HG03175 (cell line): Measurements from ENCODE around the gene RBBP6.
"Not testable (repeated sequence)": the region's sequence is repeated elsewhere in the genome, so short reads cannot be mapped to it uniquely, and the experiment has no call there.

Experiments
- ATAC-seq: cut with Tn5 transposase; IDR thresholded peaks from one replicate; pipeline ENCODE4 v1.9.1; 2021; ENCODE audit warnings: mild to moderate bottlenecking, moderate library complexity; ENCODE audit not compliant: unreplicated experiment

The RBBP6 gene, protein sequence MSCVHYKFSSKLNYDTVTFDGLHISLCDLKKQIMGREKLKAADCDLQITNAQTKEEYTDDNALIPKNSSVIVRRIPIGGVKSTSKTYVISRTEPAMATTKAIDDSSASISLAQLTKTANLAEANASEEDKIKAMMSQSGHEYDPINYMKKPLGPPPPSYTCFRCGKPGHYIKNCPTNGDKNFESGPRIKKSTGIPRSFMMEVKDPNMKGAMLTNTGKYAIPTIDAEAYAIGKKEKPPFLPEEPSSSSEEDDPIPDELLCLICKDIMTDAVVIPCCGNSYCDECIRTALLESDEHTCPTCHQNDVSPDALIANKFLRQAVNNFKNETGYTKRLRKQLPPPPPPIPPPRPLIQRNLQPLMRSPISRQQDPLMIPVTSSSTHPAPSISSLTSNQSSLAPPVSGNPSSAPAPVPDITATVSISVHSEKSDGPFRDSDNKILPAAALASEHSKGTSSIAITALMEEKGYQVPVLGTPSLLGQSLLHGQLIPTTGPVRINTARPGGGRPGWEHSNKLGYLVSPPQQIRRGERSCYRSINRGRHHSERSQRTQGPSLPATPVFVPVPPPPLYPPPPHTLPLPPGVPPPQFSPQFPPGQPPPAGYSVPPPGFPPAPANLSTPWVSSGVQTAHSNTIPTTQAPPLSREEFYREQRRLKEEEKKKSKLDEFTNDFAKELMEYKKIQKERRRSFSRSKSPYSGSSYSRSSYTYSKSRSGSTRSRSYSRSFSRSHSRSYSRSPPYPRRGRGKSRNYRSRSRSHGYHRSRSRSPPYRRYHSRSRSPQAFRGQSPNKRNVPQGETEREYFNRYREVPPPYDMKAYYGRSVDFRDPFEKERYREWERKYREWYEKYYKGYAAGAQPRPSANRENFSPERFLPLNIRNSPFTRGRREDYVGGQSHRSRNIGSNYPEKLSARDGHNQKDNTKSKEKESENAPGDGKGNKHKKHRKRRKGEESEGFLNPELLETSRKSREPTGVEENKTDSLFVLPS (N-terminal part only)

DNA sequence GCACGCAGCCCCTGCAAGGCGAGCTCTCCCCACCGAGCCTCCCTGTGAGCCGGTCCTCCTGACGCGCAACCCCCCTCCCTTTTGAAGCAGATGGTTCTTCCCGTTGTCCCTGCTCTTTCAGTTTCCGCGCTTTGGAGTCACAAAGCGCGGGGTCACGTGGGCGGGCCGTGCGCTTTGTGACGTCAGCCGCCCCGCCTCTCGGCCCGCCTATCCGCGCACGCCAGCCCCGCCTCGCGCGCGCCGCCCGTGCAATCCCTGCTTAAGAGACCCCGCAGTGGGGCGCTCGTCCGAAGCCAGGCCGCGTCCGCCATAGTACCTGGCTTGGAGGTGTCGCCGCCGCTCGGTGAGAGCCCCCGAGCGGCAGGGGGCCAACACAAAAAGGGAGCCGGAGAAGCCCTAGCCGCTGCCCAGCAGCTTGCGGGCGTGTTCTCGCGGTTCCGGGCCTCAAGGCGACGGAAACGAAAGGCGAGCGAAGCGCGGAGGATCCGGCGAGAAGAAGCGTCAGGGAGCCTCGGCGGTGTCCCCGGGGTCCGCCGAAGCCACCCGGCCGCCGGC lies at the start of gene RBBP6:
Gene RBBP6 (plus strand): TSS at position 272 of the 555 bp plus-strand sequence. CDS start 1,061 bp downstream, outside the sequence.
- peak; percentile 90 for ATAC-seq

DNA sequence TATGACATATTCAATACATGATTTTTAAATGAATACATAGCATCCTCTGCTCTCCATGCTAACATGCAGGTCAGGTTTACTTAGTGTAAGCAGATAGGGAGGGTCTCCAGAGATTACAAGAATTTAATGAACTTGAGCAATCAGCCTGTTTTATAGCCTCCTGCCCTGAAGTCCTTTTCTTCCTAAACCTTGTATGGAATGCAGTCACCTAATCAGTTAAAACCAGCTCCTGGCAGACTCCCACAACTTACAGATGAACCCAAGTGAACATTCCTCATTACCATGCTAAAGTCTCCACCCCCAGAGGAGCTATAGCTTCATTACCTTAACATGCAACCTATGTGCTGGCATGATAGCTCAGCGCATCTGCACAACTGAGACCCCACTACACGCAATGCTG lies 48.5 kb upstream of the RBBP6 start:
- ATAC-seq: no peak

DNA sequence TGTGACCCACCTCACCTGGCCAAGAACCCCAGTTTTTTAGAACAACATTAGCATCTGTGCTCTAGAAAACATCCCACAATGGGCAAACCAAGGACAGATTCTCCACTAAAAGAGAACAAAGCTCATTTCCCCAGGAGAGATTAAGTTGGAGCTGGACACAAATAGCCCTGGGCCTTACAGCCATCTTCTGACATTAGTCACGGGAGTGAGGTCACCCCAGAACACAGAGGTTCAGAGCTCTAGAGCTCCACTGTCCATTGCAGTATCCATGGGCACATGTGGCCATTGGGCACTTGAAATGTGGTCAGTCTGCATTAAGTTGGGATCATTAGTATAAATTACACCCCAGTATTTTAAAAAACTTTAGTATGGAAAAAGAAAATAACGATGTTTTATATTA lies 47.6 kb upstream of the RBBP6 start:
- ATAC-seq: no peak

DNA sequence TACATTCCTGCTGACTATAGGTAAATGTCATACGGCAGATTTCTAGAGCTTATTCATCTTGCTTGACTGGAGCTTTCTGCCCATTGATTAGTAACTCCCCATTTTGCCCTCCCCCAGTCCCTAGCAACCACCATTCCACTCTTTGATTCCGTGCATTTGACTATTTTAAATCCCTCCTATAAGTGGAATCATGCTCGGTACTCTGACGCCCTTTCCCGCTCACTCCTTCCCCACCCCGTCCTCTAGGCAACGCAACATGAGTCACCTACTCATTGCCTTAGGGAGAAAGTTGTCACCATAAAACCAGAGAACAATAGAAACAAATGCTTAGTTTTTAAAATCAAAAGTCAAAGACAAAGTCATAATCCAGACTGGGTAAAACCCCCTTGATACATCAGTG lies 45.5 kb upstream of the RBBP6 start:
- ATAC-seq: no peak

DNA sequence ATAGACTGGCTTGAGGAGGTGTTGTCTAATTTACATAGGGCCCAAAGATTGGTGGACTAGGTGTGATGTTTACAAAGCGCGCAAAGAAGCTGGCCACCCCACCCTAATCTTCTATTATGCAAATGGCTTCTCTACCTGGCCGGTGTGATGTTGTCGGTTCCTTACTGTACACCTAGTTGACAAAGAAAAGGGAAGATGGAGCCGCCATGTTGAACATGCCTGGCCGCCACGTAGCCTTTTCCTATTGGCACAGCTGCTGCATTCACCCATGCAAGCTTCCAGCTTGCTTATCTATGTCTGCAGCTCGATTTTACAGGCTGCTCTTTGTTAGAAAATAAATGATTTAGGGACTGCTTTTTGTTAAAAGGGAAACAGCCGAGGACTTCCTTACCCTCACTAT lies 44.2 kb upstream of the RBBP6 start:
- not testable (repeated sequence) for ATAC-seq

DNA sequence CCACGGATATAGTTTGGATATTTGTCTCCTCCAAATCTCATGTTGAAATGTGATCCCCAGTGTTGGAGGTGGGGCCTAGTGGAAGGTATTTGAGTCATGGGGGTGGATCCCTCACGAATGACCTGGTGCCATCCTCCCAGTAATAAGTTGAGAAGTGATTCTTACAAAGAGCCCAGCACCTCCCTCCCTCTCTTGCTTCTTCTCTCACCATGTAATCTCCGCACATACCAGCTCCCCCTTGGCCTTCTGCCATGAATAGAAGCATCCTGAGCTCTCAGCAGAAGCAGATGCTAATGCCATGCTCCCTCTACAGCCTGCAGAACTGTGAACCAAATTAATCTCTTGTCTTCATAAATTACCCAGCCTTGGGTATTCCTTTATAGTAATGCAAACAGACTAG lies 41.9 kb upstream of the RBBP6 start:
- no peak for ATAC-seq

DNA sequence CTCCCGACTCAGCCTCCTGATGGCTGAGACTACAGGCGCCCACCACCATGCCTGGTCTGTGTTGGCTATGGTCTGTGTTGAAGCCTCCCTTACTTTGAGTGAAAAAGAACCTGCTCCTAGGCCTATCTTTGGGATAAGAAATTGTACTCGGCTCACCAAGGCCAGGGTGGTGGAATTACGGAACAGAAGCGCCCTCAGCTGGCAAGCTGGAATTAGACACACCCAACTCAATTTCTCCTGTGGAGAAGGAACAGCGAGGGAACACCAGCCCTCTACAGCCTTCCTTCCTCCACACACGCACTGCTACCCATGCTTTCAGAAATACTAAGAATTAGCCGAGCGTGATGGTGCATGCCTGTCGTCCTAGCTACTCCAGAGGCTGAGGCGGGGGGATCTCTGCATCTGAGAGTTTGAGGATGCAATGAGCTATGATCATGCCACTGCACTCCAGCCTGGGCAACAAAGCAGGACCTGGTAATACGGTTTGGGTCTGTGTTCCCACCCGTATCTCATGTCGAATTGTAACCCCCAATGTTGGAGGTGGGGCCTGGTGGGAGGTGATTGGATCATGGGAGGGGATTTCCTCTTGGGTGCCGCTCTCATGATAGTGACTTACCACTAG lies 40.1 kb upstream of the RBBP6 start:
- no peak for ATAC-seq

DNA sequence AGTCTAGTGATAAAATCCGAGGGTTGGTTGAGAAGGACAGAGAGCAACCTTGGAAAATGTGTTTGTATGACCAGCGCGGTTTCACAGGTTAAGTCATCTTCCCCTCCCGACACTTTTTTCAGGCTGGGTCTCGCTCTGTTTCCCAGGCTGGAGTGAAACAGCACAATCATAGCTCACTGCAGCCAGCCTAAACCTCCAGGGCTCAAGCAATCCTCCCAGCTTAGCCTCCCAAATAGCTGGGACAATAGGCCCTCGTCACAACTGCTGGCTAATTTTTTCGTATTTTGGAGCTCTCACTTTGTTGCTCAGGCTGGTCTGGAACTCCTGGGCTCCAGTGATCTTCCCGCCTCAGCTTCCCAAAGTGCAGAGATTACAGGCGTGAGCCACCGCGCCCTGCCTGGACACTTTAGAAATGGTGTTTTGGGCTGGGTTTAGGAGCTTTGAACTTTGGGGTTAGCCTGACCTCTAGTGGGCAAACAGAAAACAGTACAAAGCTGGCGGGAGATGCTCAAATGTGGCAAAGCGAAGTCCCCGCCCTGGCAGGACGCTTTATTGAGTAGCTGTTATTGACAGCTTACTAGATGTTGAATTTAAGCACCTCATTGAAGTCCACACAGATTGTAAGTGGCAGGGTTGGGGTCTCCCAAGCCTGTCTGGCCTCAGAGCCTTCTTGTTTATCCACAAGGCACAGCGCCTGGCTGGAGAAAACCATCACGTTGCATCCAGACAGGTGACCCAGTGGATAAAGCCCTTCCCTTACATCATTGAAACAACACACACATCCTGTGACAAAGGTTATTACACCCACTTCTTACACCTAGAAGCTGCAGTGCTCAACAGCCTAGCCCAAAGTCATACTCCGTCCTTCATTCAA lies 34.7 kb upstream of the RBBP6 start:
- ATAC-seq: peak; percentile 73

DNA sequence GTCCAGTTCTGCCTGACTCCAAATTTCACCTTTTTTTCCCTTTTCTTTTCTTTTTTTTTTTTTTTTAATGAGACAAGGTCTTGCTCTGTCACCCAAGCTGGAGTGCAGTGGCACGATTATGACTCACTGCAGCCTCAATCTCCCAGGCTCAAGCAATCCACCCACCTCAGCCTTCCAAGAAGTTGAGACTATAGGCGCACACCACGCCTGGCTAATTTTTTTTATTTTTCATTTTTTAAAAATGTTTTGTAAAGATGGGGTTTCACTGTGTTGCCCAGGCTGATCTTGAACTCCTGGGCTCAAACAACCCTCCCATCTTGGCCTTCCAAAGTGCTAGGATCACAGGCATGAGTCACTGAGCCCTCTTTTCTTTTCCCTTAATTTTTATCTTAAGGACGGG lies 33.4 kb upstream of the RBBP6 start:
- ATAC-seq: no peak

DNA sequence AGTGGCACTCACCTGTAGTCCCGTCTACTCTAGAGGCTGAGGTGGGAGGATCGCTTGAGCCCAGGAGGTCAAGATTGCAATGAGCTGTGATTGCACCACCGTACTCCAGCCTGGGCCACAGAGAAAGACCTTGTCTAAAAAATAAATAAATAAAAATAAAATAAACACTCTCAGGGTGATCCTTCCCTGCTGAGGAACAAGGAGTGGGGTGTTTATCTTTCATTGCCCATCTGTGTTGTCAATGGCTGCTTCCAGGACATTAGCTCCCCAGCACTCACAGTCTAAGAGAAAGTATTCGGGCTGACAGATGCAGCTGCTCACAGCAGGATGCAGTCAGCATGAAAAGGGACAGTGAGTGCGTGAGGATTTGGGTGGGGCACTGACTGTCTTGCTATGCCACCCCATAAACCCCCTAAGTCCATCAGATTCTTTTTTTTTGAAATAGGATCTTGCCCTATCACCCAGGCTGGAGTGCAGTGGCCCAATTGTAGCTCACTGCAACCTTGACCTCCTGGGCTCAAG lies 31.3 kb upstream of the RBBP6 start:
- no peak for ATAC-seq

DNA sequence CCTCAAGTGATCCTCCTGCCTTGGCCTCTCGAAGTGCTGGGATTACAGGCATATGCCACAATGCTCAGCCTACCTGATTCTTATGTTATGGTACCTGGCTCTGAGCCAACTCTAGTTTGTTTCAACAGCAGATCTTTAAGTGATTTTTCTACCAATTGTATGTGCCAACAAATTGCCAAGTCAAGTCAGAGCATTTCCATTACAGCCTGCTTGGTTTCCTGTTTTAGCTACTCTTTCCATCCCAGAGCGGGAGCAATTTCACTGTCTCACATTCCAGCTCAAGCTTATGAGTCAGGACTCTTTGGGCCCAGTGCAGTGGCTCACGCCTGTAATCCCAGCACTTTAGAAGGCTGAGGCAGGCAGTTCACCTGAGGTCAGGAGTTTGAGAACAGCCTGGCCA lies 30.8 kb upstream of the RBBP6 start:
- no peak for ATAC-seq

DNA sequence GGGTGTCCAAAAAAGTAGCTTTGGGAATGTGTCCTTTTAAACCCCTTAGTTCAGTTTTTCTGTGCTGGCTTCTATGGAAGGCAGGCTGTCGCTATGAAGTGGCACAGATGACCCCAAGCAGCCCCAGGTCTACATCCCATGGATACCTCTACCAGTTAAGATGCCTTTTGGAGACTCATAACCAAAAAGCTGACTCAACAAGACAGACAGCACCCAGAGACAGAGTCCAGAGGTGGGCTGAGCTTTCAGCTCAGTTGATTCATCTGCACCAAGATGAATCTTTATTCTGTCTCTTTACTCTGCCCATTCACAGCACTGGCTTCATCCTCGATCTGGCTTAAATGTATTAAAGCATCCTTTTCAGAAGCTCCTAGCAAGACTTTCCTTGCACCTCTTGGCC lies 29.8 kb upstream of the RBBP6 start:
- no peak for ATAC-seq

DNA sequence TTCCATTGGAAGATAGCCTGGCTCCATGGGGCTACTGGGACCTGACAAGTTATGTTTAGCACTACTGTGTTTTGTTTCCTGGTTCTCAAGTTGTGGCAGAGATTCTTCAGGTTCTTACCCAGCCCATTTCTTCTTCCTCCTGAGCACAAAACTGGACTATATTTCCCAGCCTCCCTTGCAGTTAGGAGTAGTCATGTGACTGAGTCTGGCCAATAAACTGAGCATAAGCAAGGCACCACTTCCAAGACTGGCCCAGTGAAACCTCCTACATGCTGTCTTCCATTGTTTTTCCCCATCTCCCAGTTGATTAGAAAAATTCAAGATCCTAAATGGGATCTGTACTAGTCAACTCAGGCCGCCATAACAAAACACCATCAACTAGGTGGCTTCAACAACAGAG lies 28.2 kb upstream of the RBBP6 start:
- ATAC-seq: no peak

DNA sequence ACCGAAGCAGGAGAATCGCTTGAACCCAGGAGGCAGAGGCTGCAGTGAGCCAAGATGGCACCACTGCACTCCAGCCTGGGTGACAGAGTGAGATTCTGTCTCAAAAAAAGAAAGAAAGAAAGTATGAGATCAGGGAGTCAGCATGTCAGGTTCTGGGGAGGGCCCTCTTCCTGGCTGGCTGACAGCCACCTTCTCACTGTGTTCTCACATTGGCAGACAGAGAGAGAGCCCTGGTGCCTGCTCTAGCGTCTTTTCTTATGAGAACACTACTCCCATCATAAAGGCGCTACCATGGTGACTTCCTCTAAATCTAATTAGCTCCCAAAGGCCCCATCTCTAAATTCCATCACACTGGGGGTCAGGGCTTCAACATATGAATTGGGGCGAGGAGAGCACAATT lies 27.6 kb upstream of the RBBP6 start:
- no peak for ATAC-seq

DNA sequence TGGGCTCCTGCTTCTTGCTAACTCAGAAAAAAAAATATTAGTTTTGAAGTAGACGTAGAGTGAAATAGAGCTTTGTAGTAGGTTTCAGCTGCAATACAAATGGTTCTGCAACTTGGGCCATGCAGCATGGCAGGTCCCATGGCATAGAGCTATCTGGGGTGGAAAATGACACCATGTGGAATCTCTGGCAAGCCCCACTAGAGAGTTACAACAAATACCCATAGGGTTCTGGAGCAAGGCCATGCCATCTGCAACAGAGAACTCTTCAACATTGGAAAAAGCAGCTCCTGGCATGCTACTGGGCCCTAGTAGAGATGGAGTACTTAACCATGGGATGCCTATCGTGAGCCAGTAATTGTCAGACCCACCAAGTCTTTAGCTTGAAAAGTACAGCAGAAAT lies 25.3 kb upstream of the RBBP6 start:
- no peak for ATAC-seq

DNA sequence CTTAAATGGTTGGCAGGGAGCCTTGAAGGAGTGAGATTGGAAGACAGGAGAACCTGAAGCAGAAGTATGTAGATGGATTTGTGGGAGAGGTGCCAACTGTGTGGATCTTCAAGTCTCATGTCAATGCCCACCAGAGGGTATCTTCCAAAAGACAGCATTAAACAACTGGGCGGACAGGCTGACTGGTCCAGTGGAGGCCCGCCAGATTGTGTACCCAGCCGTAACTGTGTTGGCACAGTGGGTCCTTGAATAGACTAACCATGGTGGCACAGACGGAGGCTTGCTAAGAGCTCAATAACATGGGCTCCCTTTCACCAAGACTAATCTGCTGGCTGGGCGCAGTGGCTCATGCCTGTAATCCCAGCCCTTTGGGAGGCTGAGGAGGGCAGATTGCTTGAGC lies 24.2 kb upstream of the RBBP6 start:
- ATAC-seq: no peak

DNA sequence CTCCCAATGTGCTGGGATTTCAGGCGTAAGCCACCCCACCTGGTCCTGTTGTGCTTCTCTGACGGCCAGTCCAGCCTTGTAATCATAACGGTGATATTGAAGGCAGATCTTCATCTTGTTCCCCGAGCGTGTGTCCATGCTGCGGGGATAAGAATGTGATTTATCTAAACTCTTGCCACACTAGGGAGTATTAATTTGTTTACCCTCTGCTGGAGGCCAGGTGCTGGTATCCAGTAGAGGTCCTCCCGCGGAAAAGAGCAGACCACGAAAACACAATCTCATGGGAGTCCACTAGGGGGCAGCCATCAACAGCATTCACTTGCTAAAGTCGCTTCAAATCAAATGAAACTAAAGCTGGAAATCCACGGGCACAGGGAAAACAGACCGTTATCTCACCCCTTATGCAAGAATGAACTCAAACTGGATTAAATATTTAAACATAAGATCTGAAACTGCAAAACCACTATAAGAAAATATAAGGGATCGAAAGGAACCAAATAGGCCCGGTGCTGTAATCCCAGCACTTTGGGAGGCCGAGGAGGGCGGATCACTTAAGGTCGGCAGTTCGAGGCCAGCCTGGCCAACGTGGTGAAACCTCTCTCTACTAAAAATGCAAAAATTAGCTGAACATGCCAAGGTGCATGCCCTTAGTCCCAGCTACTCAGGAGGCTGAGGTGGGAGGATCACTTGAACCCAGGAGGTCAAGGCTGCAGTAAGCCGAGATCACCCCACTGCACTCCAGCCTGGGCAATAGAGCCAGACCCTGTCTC lies 22.3 kb upstream of the RBBP6 start:
- no peak for ATAC-seq

DNA sequence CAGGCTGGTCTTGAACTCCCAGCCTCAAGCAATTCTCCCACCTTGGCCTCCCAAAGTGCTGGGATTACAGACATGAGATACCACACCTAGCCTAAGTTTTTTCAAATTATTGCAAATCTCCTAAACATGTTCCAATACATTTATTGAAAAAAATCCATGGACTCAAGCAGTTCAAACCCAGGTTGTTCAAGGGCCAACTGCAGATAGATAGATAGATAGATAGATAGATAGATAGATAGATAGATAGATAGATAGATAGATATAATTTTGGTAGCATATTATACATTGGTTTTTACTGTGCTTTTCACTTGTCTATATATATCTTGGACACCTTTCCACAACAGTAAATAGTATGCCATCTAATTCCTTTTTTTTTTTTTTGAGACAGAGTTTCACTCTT lies 20.9 kb upstream of the RBBP6 start:
- no peak for ATAC-seq

DNA sequence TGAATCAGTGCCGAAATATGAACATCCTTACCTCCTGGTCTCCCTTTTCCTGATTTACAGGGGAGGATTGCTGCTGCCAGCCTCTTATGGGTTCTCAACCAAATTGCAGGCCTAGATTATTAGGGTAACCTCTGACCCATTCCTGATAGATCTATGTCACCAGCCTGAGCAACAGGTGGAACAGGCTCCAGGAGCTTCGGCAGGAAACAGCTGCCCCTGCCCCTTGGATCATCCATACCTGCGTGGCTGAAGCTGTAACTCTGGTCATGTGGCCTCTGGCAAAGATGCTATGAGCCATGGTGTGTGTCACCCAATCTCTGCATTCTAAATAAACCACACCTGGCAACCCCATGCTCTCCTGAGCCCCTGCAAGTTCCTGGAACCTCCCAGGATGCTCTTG lies 18.4 kb upstream of the RBBP6 start:
- ATAC-seq: no peak
